Measurements from ENCODE around the gene LPAR3.
"Not testable (repeated sequence)": the region's sequence is repeated elsewhere in the genome, so short reads cannot be mapped to it uniquely, and the experiment has no call there.

LPAR3 gene

GRCh38 chr1:84902727-84903126, 9.7 kb upstream of the LPAR3 start:
- not testable (repeated sequence) for DNase-seq (ENCODE audit: low read depth)

- no peak for DNase-seq (ENCODE audit: low read depth)
Observed at GRCh38 chr1:84899969-84900368, 7.0 kb upstream of the LPAR3 start.

GRCh38 chr1:84896279-84896678, 3.3 kb upstream of the LPAR3 start:
- no peak for DNase-seq (ENCODE audit: low read depth)

DNA sequence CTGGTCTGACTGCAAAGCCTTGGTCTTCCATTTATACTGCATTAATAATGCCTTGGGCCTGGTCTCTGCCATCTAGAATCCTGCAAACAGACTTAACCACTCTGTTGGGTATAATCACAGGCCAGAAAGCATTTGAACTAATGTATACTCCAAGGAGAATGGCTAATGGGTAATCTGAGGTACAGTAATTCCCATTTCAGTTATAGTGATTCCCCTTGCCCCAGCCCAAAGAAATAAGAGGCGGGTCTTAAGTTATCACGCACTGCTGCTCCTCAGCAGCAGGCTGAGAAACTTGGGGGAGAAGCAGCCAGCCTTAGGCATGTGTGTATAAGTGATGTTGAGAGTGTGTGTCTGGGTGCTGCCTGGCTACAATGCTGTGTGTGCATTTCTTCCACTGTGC, 2.4 kb downstream of the LPAR3 start:
- DNase-seq (ENCODE audit: low read depth) = no peak

- no peak for DNase-seq (ENCODE audit: low read depth)
Observed at GRCh38 chr1:84889437-84889836, 3.6 kb downstream of the LPAR3 start.

- peak; percentile 70 for DNase-seq (ENCODE audit: low read depth)
Observed at GRCh38 chr1:84888753-84889152, 4.3 kb downstream of the LPAR3 start.

- DNase-seq (ENCODE audit: low read depth) = peak; percentile 59
Observed at GRCh38 chr1:84887261-84887934, 5.6 kb downstream of the LPAR3 start.

GRCh38 chr1:84885469-84885868, 7.5 kb downstream of the LPAR3 start:
- DNase-seq (ENCODE audit: low read depth) = no peak

GRCh38 chr1:84884671-84885389, 8.2 kb downstream of the LPAR3 start:
- peak; percentile 26 for DNase-seq (ENCODE audit: low read depth)

GRCh38 chr1:84883286-84883685, 9.7 kb downstream of the LPAR3 start:
- peak; percentile 62 for DNase-seq (ENCODE audit: low read depth)

- peak; percentile 87 for DNase-seq (ENCODE audit: low read depth)
Observed at GRCh38 chr1:84877592-84877991, 15.4 kb downstream of the LPAR3 start.

DNA sequence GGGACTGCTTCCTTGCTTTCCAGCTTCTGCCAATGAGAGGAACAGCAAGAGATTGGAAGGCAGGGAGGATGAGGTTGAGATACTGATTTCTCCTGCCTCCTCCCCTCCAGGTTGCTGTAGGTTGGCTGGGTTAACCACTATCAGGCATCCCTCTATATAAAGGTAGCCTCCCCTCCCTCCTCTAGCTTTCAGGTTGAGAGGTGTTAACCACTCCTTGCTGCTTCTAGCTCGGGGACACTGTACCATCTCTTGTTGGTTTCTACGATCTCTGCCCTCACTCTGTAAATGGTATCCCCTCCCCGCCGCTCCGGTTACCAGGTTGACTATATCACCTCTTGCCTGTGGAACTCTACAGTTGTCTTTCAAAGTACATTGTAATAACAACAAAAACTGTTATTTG, 16.7 kb downstream of the LPAR3 start:
- DNase-seq (ENCODE audit: low read depth) = no peak

- DNase-seq (ENCODE audit: low read depth) = no peak
Observed at GRCh38 chr1:84873366-84873765, 19.6 kb downstream of the LPAR3 start.

DNA sequence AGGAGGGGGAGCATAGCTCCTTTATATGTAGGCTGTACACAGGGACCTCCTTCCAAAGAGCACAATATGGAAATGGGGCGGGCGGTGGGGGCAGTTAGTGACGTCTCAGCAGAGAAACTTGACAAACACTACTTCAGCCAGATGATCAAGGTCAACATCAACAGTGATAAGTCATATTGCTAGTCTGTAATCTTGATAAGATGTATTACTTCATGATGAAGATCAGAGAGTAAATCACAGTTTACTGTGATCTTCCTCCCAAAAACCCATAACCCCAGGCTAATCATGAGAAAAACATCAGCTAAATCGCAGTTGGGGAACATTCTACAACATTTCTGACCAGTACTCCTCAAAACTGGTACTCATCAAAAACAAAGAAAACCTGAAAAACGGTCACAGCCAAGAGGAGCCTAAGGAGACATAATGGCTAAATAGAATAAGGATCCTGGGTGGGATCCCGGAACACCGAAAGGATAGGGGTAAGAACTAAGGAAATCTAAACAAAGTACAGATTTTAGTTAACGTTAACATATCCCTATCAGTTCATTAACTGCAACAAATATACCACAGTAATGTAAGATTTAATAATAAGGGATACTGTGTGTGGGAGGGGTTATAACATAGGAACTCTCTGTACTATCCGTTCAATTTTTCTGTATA, 20.2 kb downstream of the LPAR3 start:
- DNase-seq (ENCODE audit: low read depth) = no peak

DNA sequence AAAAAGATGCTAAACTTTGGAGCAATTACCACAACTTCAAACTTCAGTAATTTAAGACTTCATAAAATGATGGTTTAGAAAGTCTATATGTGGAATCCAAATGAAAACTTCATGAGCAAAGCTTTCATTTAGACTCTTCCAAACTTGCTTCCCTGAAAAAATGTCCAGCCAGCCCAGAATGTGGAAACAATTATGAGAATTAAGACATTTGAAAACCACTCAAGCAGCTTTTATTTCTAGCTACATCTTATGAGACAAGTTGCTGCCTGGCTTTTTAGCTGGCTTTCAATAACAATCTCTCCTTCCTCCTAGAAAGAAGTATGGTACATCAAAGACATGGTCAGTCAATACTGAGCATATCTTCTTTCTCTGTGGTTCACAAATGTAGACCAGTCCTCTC, 21.8 kb downstream of the LPAR3 start:
- no peak for DNase-seq (ENCODE audit: low read depth)

- DNase-seq (ENCODE audit: low read depth) = no peak
Observed at GRCh38 chr1:84870591-84870990, 22.4 kb downstream of the LPAR3 start.

- peak; percentile 69 for DNase-seq (ENCODE audit: low read depth)
Observed at GRCh38 chr1:84869720-84870119, 23.3 kb downstream of the LPAR3 start.

DNA sequence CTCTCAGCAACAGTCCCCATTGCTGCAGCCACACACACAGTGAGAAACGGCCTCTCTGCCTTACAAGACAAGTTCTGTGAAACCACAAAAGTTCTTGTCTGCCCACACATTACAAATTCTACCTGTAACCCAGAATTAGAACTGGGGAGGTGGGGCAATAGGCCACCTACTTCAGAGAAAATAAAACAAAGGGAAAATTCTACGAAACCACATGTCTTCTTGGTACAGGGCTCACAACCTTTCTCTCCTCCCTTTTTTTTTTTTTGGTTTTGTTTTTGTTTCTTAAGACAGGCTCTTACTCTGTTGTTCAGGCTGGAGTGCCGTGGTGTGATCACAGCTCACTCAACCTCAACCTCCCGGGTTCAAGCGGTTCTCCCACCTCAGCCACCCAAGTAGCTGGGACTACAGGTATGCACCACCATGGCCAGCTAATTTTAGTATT, 30.2 kb downstream of the LPAR3 start:
- DNase-seq (ENCODE audit: low read depth) = no peak

DNA sequence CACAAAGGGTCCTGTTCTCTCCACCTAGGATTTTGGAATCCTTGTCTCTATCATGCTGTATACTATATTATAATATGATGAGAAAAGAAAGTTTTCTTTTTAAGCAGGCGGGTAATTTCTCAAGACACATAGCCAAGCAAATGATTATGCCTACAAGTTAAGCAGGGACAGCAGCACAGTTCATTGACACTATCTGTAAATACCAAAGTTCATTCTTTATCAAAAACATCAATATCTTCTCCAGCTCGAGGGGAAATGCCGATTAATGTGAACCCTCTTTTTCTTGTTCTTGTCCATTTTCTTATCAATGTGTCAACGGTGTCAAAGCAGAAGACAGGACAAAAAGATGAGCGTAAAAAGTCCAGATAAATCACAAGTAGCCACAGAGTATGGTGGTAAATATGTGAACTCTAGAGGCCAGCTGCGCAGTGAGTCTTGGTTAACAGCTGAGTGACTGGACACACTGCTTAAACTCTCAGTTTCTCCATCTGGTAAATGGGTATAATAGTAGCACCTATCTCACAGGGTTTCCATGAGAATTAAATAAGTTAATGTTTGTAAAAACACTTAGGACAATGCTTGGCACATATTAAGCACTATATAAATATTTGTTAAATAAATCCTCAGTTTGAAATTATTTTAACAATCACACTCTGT, 30.9 kb downstream of the LPAR3 start:
- DNase-seq (ENCODE audit: low read depth) = no peak

DNA sequence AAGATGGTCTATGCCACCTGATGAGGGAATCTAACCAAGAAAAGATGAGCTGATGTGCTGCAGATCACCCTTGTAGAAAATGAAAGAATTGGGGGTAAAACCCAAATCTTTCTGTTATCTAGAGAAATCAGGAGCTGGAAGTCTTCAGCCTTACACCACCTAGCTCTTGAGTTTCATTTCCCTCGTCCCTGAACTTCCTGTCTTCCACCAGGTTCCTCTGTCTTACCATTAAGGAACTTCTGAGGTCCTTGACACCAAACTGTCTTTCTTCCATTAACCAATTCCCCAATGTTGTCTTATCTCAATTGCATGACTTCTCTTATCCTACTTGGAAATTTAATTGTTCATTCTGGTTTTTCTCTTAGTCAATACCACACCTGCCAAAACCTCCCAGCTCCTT, 31.5 kb downstream of the LPAR3 start:
- no peak for DNase-seq (ENCODE audit: low read depth)

GRCh38 chr1:84859866-84860265, 33.1 kb downstream of the LPAR3 start:
- peak; percentile 20 for DNase-seq (ENCODE audit: low read depth)

- no peak for DNase-seq (ENCODE audit: low read depth)
Observed at GRCh38 chr1:84857906-84858305, 35.1 kb downstream of the LPAR3 start.

All from ELR (cell line).